CD8-positive, alpha-beta memory T cell (primary cell): Measurements from ENCODE around the gene GTPBP1. TPM values are rescaled to one million over a fixed set of nuclear protein-coding genes. Genes with fewer than 3 reads are reported as not detected.

Experiments
- CTCF ChIA-PET: fragments of 350-600 bp; sonication (Branson Sonifier 250); formaldehyde crosslinking; loops from one replicate; lab custom pipeline; 2021; ENCODE audit warnings: antibody characterized with exemption; lab: Charles Lee
- POLR2A ChIA-PET: fragments of 350-600 bp; sonication (Branson Sonifier 250); formaldehyde crosslinking; loops from one replicate; lab custom pipeline; 2021; ENCODE audit warnings: antibody characterized with exemption; lab: Charles Lee
- DNase-seq, 5 donors: peaks; one replicate each; pipeline versions ENCODE4 v3.0.0 to v3.0.0-alpha.2; 2020 to 2022; ENCODE audit warnings: mixed read lengths in 1 of 5
- H3K27ac ChIP-seq: one replicate; pipeline ENCODE4 v1.7.0; 2013; ENCODE audit warnings: low read depth, mild to moderate bottlenecking, low read length, moderate library complexity
- H3K27me3 ChIP-seq: 2 replicates; pipeline ENCODE4 v1.7.0; 2013; ENCODE audit warnings: low read length, mild to moderate bottlenecking; ENCODE audit not compliant: insufficient read depth, poor library complexity, severe bottlenecking
- H3K36me3 ChIP-seq: 2 replicates; pipeline ENCODE4 v1.7.0; 2013; ENCODE audit warnings: mild to moderate bottlenecking, low read length, moderate library complexity; ENCODE audit not compliant: insufficient read depth
- H3K4me1 ChIP-seq: 2 replicates; pipeline ENCODE4 v1.7.0; 2013; ENCODE audit warnings: mild to moderate bottlenecking, low read length, moderate library complexity; ENCODE audit not compliant: insufficient read depth
- H3K4me3 ChIP-seq: 2 replicates; pipeline ENCODE4 v1.7.0; 2013; ENCODE audit warnings: mild to moderate bottlenecking, low read length
- H3K9me3 ChIP-seq: 2 replicates; pipeline ENCODE4 v1.7.0; 2013; ENCODE audit warnings: mild to moderate bottlenecking, low read length
- H3K27ac Mint-ChIP-seq, 8 donors: one replicate each; pipeline ENCODE4 v1.8.0; 2020 to 2021; ENCODE audit warnings: mixed read lengths in 8 of 8, mild to moderate bottlenecking in 6 of 8, inconsistent platforms in 3 of 8, moderate library complexity in 3 of 8
- H3K27me3 Mint-ChIP-seq, 2 donors: one replicate each; pipeline ENCODE4 v1.8.0; 2020 to 2021; ENCODE audit warnings: mixed read lengths in 2 of 2, mild to moderate bottlenecking in 1 of 2, moderate library complexity in 1 of 2
- H3K36me3 Mint-ChIP-seq, 3 donors: one replicate each; pipeline ENCODE4 v1.8.0; 2020 to 2021; ENCODE audit warnings: mixed read lengths in 3 of 3, inconsistent platforms in 1 of 3, mild to moderate bottlenecking in 1 of 3
- H3K4me1 Mint-ChIP-seq, 3 donors: one replicate each; pipeline ENCODE4 v1.8.0; 2020 to 2021; ENCODE audit warnings: mixed read lengths in 3 of 3, inconsistent platforms in 1 of 3, mild to moderate bottlenecking in 1 of 3
- H3K4me3 Mint-ChIP-seq, 7 donors: one replicate each; pipeline ENCODE4 v1.8.0; 2020 to 2021; ENCODE audit warnings: mixed read lengths in 7 of 7, mild to moderate bottlenecking in 6 of 7, moderate library complexity in 4 of 7, inconsistent platforms in 2 of 7
- H3K9me3 Mint-ChIP-seq, 5 donors: one replicate each; pipeline ENCODE4 v1.8.0; 2020 to 2022; ENCODE audit warnings: mixed read lengths in 5 of 5, mild to moderate bottlenecking in 3 of 5, moderate library complexity in 2 of 5, inconsistent platforms in 1 of 5
- polyA plus RNA-seq: library from polyadenylated mRNA; unstranded; fragments of 300-500 nt; fragmentation: Illumina TruSeq; gene quantifications from one replicate; pipeline ENCODE4 v1.2.3, GENCODE V29; 2021
- total RNA-seq, 2 experiments: library from RNA; stranded (reverse); gene quantifications; one replicate each; pipeline ENCODE4 v1.2.3, GENCODE V29; 2021

Gene GTPBP1
- total and polyA plus RNA-seq, 3 experiments from 2014 or later: 28.2 to 63.7 (median 62.7) TPM

GRCh38 chr22:38718414-38718813 lies 12.7 kb downstream of the GTPBP1 start:
- no peaks in the 10 kb centered on the region for H3K9me3 ChIP-seq
- CTCF ChIA-PET: interaction anchor here (2.0 kb wide), 1 partner anchor 9 kb away, joined by 4 read pairs; no protein-coding TSS in a partner anchor
- H3K4me3 ChIP-seq: no peak overlapping the region
- H3K36me3 Mint-ChIP-seq: peaks cover 0 to 85% (median 18%) of the 10 kb centered on the region in 3 donors
- no peak overlapping the region for H3K27ac ChIP-seq
- H3K27ac Mint-ChIP-seq: peak overlapping the region in 4 of 8 donors; percentile 5 to 69 (median 14)
- H3K4me3 Mint-ChIP-seq: peak overlapping the region in 1 of 7 donors; percentile 6
- H3K9me3 Mint-ChIP-seq: no peaks in the 10 kb centered on the region
- POLR2A ChIA-PET: no interaction called here
- no peaks in the 10 kb centered on the region for H3K27me3 ChIP-seq
- peaks cover 56% of the 10 kb centered on the region for H3K36me3 ChIP-seq
- DNase-seq: no peak
- H3K27me3 Mint-ChIP-seq: no peaks in the 10 kb centered on the region
- H3K4me1 ChIP-seq: peaks cover 9% of the 10 kb centered on the region
- H3K4me1 Mint-ChIP-seq: peaks cover 21 to 32% (median 26%) of the 10 kb centered on the region in 3 donors

GRCh38 chr22:38719196-38719595 lies 13.5 kb downstream of the GTPBP1 start:
- H3K36me3 Mint-ChIP-seq: peaks cover 0 to 87% (median 18%) of the 10 kb centered on the region in 3 donors

GRCh38 chr22:38720350-38720749 lies 14.6 kb downstream of the GTPBP1 start:
- H3K27ac Mint-ChIP-seq: no peak overlapping the region
- H3K36me3 ChIP-seq: peaks cover 66% of the 10 kb centered on the region
- CTCF ChIA-PET: interaction anchor here (1.1 kb wide), 1 partner anchor 123 kb away, joined by 3 read pairs; no protein-coding TSS in a partner anchor
- H3K27me3 ChIP-seq: no peaks in the 10 kb centered on the region
- H3K9me3 Mint-ChIP-seq: no peaks in the 10 kb centered on the region
- H3K4me1 ChIP-seq: peaks cover 3% of the 10 kb centered on the region
- no peak overlapping the region for H3K4me3 Mint-ChIP-seq
- H3K27ac ChIP-seq: no peak overlapping the region
- no peaks in the 10 kb centered on the region for H3K9me3 ChIP-seq
- no peaks in the 10 kb centered on the region for H3K27me3 Mint-ChIP-seq
- H3K4me3 ChIP-seq: no peak overlapping the region
- POLR2A ChIA-PET: no interaction called here
- no peak for DNase-seq
- peaks cover 0 to 88% (median 22%) of the 10 kb centered on the region in 3 donors for H3K36me3 Mint-ChIP-seq
- H3K4me1 Mint-ChIP-seq: peaks cover 11 to 20% (median 15%) of the 10 kb centered on the region in 3 donors

More at GRCh38 chr22:38719196-38719595, 13.5 kb downstream of the GTPBP1 start:
- Mint-ChIP-seq H3K9me3 (no peaks in the 10 kb centered on the region), H3K27me3 (no peaks in the 10 kb centered on the region), H3K4me3 (no peak overlapping the region), H3K4me1 (peaks cover 16 to 25% (median 18%) of the 10 kb centered on the region in 3 donors), H3K27ac (peak overlapping the region in 2 of 8 donors; percentile 29 to 57)
- Histone ChIP-seq H3K9me3 (no peaks in the 10 kb centered on the region), H3K36me3 (peaks cover 62% of the 10 kb centered on the region), H3K27ac (no peak overlapping the region), H3K4me3 (no peak overlapping the region), H3K27me3 (no peaks in the 10 kb centered on the region), H3K4me1 (peaks cover 4% of the 10 kb centered on the region)
- CTCF ChIA-PET: interaction anchor here (1.1 kb wide), 1 partner anchor 124 kb away, joined by 3 read pairs; no protein-coding TSS in a partner anchor
- POLR2A ChIA-PET: no interaction called here
- no peak for DNase-seq

- no peaks in the 10 kb centered on the region for H3K9me3 ChIP-seq
- no peaks in the 10 kb centered on the region for H3K27me3 ChIP-seq
- no peaks in the 10 kb centered on the region for H3K9me3 Mint-ChIP-seq
- peak overlapping the region in 1 of 8 donors; percentile 43 for H3K27ac Mint-ChIP-seq
- no peak for DNase-seq
- peaks cover 66% of the 10 kb centered on the region for H3K36me3 ChIP-seq
- ChIA-PET CTCF (interaction anchor here (1.0 to 4.2 kb wide), 2 partner anchors 12 to 44 kb away, joined by 3 to 31 read pairs; no protein-coding TSS in a partner anchor), POLR2A (interaction anchor here (0.7 to 1.1 kb wide), 2 partner anchors 10 to 30 kb away, joined by 3 read pairs; no protein-coding TSS in a partner anchor)
- no peak overlapping the region for H3K4me3 ChIP-seq
- no peak overlapping the region for H3K27ac ChIP-seq
- H3K4me3 Mint-ChIP-seq: no peak overlapping the region
- no peaks in the 10 kb centered on the region for H3K27me3 Mint-ChIP-seq
- H3K4me1 ChIP-seq: peaks cover 4% of the 10 kb centered on the region
- peaks cover 0 to 88% (median 22%) of the 10 kb centered on the region in 3 donors for H3K36me3 Mint-ChIP-seq
- peaks cover 8 to 17% (median 16%) of the 10 kb centered on the region in 3 donors for H3K4me1 Mint-ChIP-seq
Observed at GRCh38 chr22:38721551-38721950, 15.8 kb downstream of the GTPBP1 start.

- H3K4me1 ChIP-seq: peaks cover 4% of the 10 kb centered on the region
- H3K27ac ChIP-seq: no peak overlapping the region
- Mint-ChIP-seq H3K27ac (peak overlapping the region in 4 of 8 donors; percentile 5 to 67 (median 22)), H3K9me3 (no peaks in the 10 kb centered on the region), H3K36me3 (peaks cover 0 to 91% (median 18%) of the 10 kb centered on the region in 3 donors), H3K4me3 (no peak overlapping the region), H3K4me1 (peaks cover 8 to 15% (median 13%) of the 10 kb centered on the region in 3 donors), H3K27me3 (no peaks in the 10 kb centered on the region)
- no peaks in the 10 kb centered on the region for H3K9me3 ChIP-seq
- no peak overlapping the region for H3K4me3 ChIP-seq
- H3K36me3 ChIP-seq: peaks cover 78% of the 10 kb centered on the region
- POLR2A ChIA-PET: interaction anchor here (1.0 to 4.1 kb wide), 3 partner anchors 8 to 17 kb away, joined by 3 to 19 read pairs (median 7); partner anchors contain the start of gene GTPBP1
- CTCF ChIA-PET: interaction anchor here (0.8 to 4.2 kb wide), 14 partner anchors 9 to 119 kb away, joined by 3 to 31 read pairs (median 4); partner anchors contain the start of gene GTPBP1
- H3K27me3 ChIP-seq: no peaks in the 10 kb centered on the region
- DNase-seq: no peak
Observed at GRCh38 chr22:38724176-38724575, 18.4 kb downstream of the GTPBP1 start.

- Histone ChIP-seq H3K9me3 (no peaks in the 10 kb centered on the region), H3K4me3 (no peak overlapping the region), H3K27me3 (no peaks in the 10 kb centered on the region), H3K27ac (no peak overlapping the region), H3K4me1 (peaks cover 4% of the 10 kb centered on the region), H3K36me3 (peaks cover 87% of the 10 kb centered on the region)
- H3K4me3 Mint-ChIP-seq: peak overlapping the region in 2 of 7 donors; percentile 0 to 27
- H3K36me3 Mint-ChIP-seq: peaks cover 0 to 94% (median 18%) of the 10 kb centered on the region in 3 donors
- no peaks in the 10 kb centered on the region for H3K9me3 Mint-ChIP-seq
- H3K4me1 Mint-ChIP-seq: peaks cover 9 to 18% (median 13%) of the 10 kb centered on the region in 3 donors
- peak in 1 of 5 donors; percentile 42 for DNase-seq
- peak overlapping the region in 7 of 8 donors; percentile 5 to 95 (median 84) for H3K27ac Mint-ChIP-seq
- peaks cover 0 to 1% of the 10 kb centered on the region in 2 donors for H3K27me3 Mint-ChIP-seq
- POLR2A ChIA-PET: interaction anchor here (0.7 to 4.1 kb wide), 4 partner anchors 8 to 118 kb away, joined by 3 to 19 read pairs (median 5); partner anchors contain the start of gene GTPBP1
- CTCF ChIA-PET: interaction anchor here (0.8 to 4.2 kb wide), 16 partner anchors 8 to 118 kb away, joined by 3 to 31 read pairs (median 4); partner anchors contain the start of gene GTPBP1
Observed at GRCh38 chr22:38724926-38725571, 19.3 kb downstream of the GTPBP1 start.

- Histone ChIP-seq H3K27me3 (no peaks in the 10 kb centered on the region), H3K4me3 (no peak overlapping the region), H3K9me3 (no peaks in the 10 kb centered on the region), H3K36me3 (peaks cover 90% of the 10 kb centered on the region), H3K4me1 (peaks cover 4% of the 10 kb centered on the region), H3K27ac (no peak overlapping the region)
- no peak for DNase-seq
- Mint-ChIP-seq H3K36me3 (peaks cover 0 to 98% (median 21%) of the 10 kb centered on the region in 3 donors), H3K4me1 (peaks cover 12 to 26% (median 13%) of the 10 kb centered on the region in 3 donors), H3K27ac (peak overlapping the region in 3 of 8 donors; percentile 33 to 73 (median 58)), H3K4me3 (no peak overlapping the region), H3K9me3 (no peaks in the 10 kb centered on the region), H3K27me3 (peaks cover 0 to 8% of the 10 kb centered on the region in 2 donors)
- POLR2A ChIA-PET: interaction anchor here (0.6 to 4.1 kb wide), 5 partner anchors 9 to 25 kb away, joined by 3 to 19 read pairs (median 3); partner anchors contain the start of gene GTPBP1
- CTCF ChIA-PET: interaction anchor here (1.2 to 1.8 kb wide), 4 partner anchors 10 to 30 kb away, joined by 3 to 8 read pairs (median 6); no protein-coding TSS in a partner anchor
Observed at GRCh38 chr22:38725900-38726655, 20.3 kb downstream of the GTPBP1 start.
